ENCODE data around the gene EIF2S1. TPM values are rescaled to one million over a fixed set of nuclear protein-coding genes. Genes with fewer than 3 reads are reported as not detected.

The EIF2S1 gene
- total RNA-seq, 1 experiment from 2014 or later, result 116 TPM

DNA sequence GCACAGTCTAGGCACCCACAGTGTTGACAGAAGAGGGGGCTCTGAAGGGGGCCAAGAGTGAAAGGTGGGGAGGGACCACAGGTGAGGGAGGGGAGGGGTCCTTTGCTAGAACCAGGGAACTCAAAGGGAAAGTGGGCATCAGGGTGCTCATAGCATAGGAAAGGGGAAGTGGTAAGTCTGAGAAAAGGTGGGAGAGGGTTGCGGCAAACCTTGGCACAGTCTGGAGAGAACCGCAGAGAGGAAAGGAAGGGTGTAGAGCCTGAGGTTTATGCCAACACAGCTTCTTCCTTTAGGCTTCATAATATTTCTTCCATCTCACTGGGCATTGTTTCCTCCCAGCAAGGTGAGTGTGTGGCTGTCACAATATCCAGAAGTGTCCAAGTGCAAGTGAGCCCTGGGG is 63.3 kb downstream of the EIF2S1 start:
- no peak overlapping the region for H3K27ac ChIP-seq (ENCODE audit: low read length)
- in situ Hi-C loops (cut with HindIII; ENCODE audit: low pct_unique_long_range_greater_than_20kb, low sequenced_read_pairs) (no loop called here), intact Hi-C loops (cut with micrococcal nuclease; ENCODE audit: unreplicated experiment) (loop anchor here (10.0 kb wide), 1 partner anchor 91 kb away; no protein-coding TSS in a partner anchor)
- CTCF ChIA-PET, result no interaction called here
- ATAC-seq (no peak), DNase-seq (ENCODE audit: low read depth, low spot score) (no peak)
- POLR2A ChIA-PET, result interaction anchor here (0.6 kb wide), 1 partner anchor 224 kb away, joined by 3 read pairs; no protein-coding TSS in a partner anchor
- BruUV-seq (replicated peaks), result no TSS peak
- no peaks in the 10 kb centered on the region for H3K9me3 ChIP-seq (ENCODE audit: control insufficient read depth, insufficient read depth, low read depth, low read length)
- no peaks in the 10 kb centered on the region for H3K27me3 ChIP-seq (ENCODE audit: control insufficient read depth, insufficient read depth, low read length)
- no peaks in the 10 kb centered on the region for H3K36me3 ChIP-seq (ENCODE audit: control insufficient read depth, insufficient read depth, low read length)
- H3K4me1 ChIP-seq (ENCODE audit: control insufficient read depth, insufficient read depth, low read length), result 0 out of 2 replicates have a peak, but pooled peaks cover 4% of the 10 kb centered on the region
- TF ChIP-seq SIN3A (IDR thresholded peaks at IDR 0.05; ENCODE audit: borderline replicate concordance, insufficient read depth, low read depth, low read length), result no peak
- TF ChIP-seq REST (IDR thresholded peaks at IDR 0.05; ENCODE audit: insufficient read depth in 1 of 2, low read depth in 2 of 2, low read length in 1 of 2), result no peak
- no peak overlapping the region for H3K4me3 ChIP-seq (ENCODE audit: low read depth in 2 of 2, low read length in 2 of 2)

DNA sequence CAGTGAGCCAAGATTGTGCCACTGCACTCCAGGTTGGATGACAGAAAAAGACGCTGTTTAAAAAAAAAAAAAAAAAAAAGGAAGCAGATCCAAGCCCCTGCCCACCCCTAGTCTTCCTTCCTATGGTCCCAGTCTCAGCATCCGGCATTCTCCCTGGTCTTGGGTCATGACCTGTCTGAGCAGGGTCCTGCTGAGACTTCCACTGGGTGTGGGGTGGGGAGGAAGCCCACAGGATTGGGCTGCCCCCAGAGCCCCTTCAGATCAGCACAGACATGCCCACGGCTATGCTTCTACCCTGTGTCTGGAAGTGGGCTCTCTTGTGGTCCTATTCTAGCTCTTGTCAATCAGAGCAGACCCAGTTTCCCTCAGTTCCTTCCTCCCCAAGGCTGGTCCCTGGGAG is 64.4 kb downstream of the EIF2S1 start:
- in situ Hi-C loops (cut with HindIII; ENCODE audit: low pct_unique_long_range_greater_than_20kb, low sequenced_read_pairs), result no loop called here
- peaks cover 7% of the 10 kb centered on the region for H3K4me1 ChIP-seq (ENCODE audit: control insufficient read depth, insufficient read depth, low read length)
- TF ChIP-seq CTCF (IDR thresholded peaks at IDR 0.05), result no peak
- no peak for TF ChIP-seq POLR2AphosphoS5 (IDR thresholded peaks at IDR 0.05; ENCODE audit: low read depth, low read length)
- no peak for TF ChIP-seq TCF7L2 (IDR thresholded peaks at IDR 0.05; ENCODE audit: low read depth, low read length)
- TF ChIP-seq SIN3A (IDR thresholded peaks at IDR 0.05; ENCODE audit: borderline replicate concordance, insufficient read depth, low read depth, low read length), result no peak
- no peak for TF ChIP-seq REST (IDR thresholded peaks at IDR 0.05; ENCODE audit: insufficient read depth in 1 of 2, low read depth in 2 of 2, low read length in 1 of 2)
- ATAC-seq (no peak), DNase-seq (ENCODE audit: low read depth, low spot score) (no peak)
- no peak overlapping the region for H3K4me3 ChIP-seq (ENCODE audit: low read depth in 2 of 2, low read length in 2 of 2)
- no TSS peak for BruUV-seq (replicated peaks)
- no peaks in the 10 kb centered on the region for H3K27me3 ChIP-seq (ENCODE audit: control insufficient read depth, insufficient read depth, low read length)
- no peak overlapping the region for H3K27ac ChIP-seq (ENCODE audit: low read length)
- ChIA-PET CTCF (no interaction called here), POLR2A (no interaction called here)
- H3K9me3 ChIP-seq (ENCODE audit: control insufficient read depth, insufficient read depth, low read depth, low read length), result no peaks in the 10 kb centered on the region
- intact Hi-C loops (cut with micrococcal nuclease; ENCODE audit: unreplicated experiment), result loop anchor here (10.0 kb wide), 1 partner anchor 90 kb away; no protein-coding TSS in a partner anchor
- no peaks in the 10 kb centered on the region for H3K36me3 ChIP-seq (ENCODE audit: control insufficient read depth, insufficient read depth, low read length)

All from Panc1 (cell line).